Stomach (tissue), 4 donors: Measurements from ENCODE around the gene FBN2.

Source experiments
- CTCF ChIP-seq, 7 experiments: fragments of 450-650 bp in 4 of 7; fragments of 200-600 bp in 3 of 7; sonication (generic) in 3 of 7; IDR thresholded peaks; one replicate each; pipeline ENCODE4 v1.5.1; 2016 to 2019; ENCODE audit warnings: antibody characterized with exemption in 7 of 7, control low read depth in 2 of 7, mild to moderate bottlenecking in 1 of 7
- POLR2A ChIP-seq, 4 donors: fragments of 450-650 bp; IDR thresholded peaks; one replicate each; pipeline ENCODE4 v1.6.1; 2016; ENCODE audit warnings: antibody characterized with exemption in 4 of 4, control low read depth in 2 of 4, mild to moderate bottlenecking in 1 of 4, moderate library complexity in 1 of 4
- POLR2AphosphoS5 ChIP-seq, 3 donors: sonication (generic); formaldehyde crosslinking; IDR thresholded peaks; one replicate each; pipeline ENCODE4 v1.6.1; 2016; ENCODE audit warnings: antibody characterized with exemption in 3 of 3

GRCh38 chr5:128478386-128479368 lies 59.4 kb downstream of the FBN2 start:
- TF ChIP-seq CTCF (IDR thresholded peaks at IDR 0.05) (no peak), POLR2A (IDR thresholded peaks at IDR 0.05) (no peak), POLR2AphosphoS5 (IDR thresholded peaks at IDR 0.05) (no peak)
